Pancreas (tissue), 10 donors: ENCODE results near the gene RELT. TPM values are rescaled to one million over a fixed set of nuclear protein-coding genes. Genes with fewer than 3 reads are reported as not detected.

ENCODE experiments used
- ATAC-seq, 4 donors: fragments of 200-7000 bp; cut with Tn5 transposase; one replicate each; pipeline versions ENCODE4 v1.8.0 to v1.9.1; 2020; ENCODE audit warnings: mild to moderate bottlenecking in 4 of 4, moderate library complexity in 4 of 4
- DNase-seq, 6 donors: peaks; one replicate each; pipeline ENCODE4 v3.0.0-alpha.2; 2020
- FAIRE-seq: peaks from 2 replicates; lab custom pipeline; 2012; peaks lifted over from hg19 to GRCh38; lab: Jason Lieb, UNC
- H3K27ac ChIP-seq, 4 donors: fragments of 200-600 bp; sonication (generic); 1 replicate in 3 of 4; 2 replicates in 1 of 4; pipeline versions ENCODE4 v1.5.0 to v1.8.0; 2020
- H3K27me3 ChIP-seq, 4 donors: fragments of 200-600 bp; one replicate each; pipeline ENCODE4 v1.8.0; 2021
- H3K36me3 ChIP-seq, 3 donors: fragments of 200-600 bp; sonication (generic) in 1 of 3; one replicate each; pipeline versions ENCODE4 v1.5.0 to v1.8.0; 2020 to 2021
- H3K4me1 ChIP-seq, 3 donors: fragments of 200-600 bp; one replicate each; pipeline ENCODE4 v1.8.0; 2021
- H3K4me3 ChIP-seq, 4 donors: fragments of 200-600 bp; sonication (generic) in 2 of 4; one replicate each; pipeline versions ENCODE4 v1.5.0 to v1.8.0; 2020 to 2021
- H3K9me3 ChIP-seq, 4 donors: fragments of 200-600 bp; one replicate each; pipeline ENCODE4 v1.8.0; 2021
- WGBS, 2 donors: extraction: QIAGEN DNeasy Blood & Tissue Kit; methylation state at CpG; one replicate each; pipeline ENCODE4 v1.1.7; 2013; 5-methylcytosine and 5-hydroxymethylcytosine counted together
- intact Hi-C, 3 donors: fragments of 100-400 bp; cut with DNase I; formaldehyde crosslinking; loops; one replicate each; pipeline versions ENCODE4 v1.11.1 to v1.14.2; 2022
- polyA plus RNA-seq, 2 donors: library from polyadenylated mRNA; stranded (reverse); fragments of 200-250 nt; gene quantifications; one replicate each; pipeline ENCODE4 v1.2.3, GENCODE V29; 2013
- total RNA-seq, 6 donors: library from RNA; stranded (reverse); fragmentation: NEBNext Ultra II Directional in 4 of 6; extraction: Animal tissue kit (Norgen Biotek cat#: 25700) in 4 of 6; gene quantifications; one replicate each; pipeline versions ENCODE4 v1.2.1 to v1.2.4, GENCODE V29; 2021 to 2023
- TF ChIP-seq, protein P1 (sequence below), 4 donors: fragments of 200-600 bp; sonication (generic) in 3 of 4; IDR thresholded peaks; one replicate each; pipeline versions ENCODE4 v1.5.0 to v1.8.0; 2021; ENCODE audit warnings: antibody characterized with exemption in 4 of 4
- donor health status: healthy with polysubstance abuse.
- donor health status: DM: no; HTN: no; CAD: no; lungs with moderate emphysema.
- donor health status: DM: no; HTN: no; CAD: no.
- donor health status: control.
- donor health status: control.
- donor health status: Bipolar disorder and iron deficiency.
- donor health status: DM: yes; HTN: yes; CAD: no.
- donor health status: DM: no; HTN: no; CAD: no.
- donor health status: DM: no; HTN: no; CAD: no.
- donor health status: DM: yes; HTN: yes; CAD: no.

Gene RELT
- total and polyA plus RNA-seq, 8 donors: 0.23 to 4.7 (median 0.75) TPM

- Histone ChIP-seq H3K36me3 (no peaks in the 10 kb centered on the region), H3K27me3 (no peaks in the 10 kb centered on the region), H3K4me1 (peaks cover 0 to 6% (median 0%) of the 10 kb centered on the region in 3 donors), H3K4me3 (no peak overlapping the region), H3K27ac (peak overlapping the region in 2 of 4 donors; percentile 7 to 33), H3K9me3 (no peaks in the 10 kb centered on the region)
- DNase-seq (peak in 1 of 6 donors; percentile 34), FAIRE-seq (no peak), ATAC-seq (peak in 2 of 4 donors; percentile 26 to 39)
- intact Hi-C loops: no loop called here
- TF ChIP-seq, protein P1, sequence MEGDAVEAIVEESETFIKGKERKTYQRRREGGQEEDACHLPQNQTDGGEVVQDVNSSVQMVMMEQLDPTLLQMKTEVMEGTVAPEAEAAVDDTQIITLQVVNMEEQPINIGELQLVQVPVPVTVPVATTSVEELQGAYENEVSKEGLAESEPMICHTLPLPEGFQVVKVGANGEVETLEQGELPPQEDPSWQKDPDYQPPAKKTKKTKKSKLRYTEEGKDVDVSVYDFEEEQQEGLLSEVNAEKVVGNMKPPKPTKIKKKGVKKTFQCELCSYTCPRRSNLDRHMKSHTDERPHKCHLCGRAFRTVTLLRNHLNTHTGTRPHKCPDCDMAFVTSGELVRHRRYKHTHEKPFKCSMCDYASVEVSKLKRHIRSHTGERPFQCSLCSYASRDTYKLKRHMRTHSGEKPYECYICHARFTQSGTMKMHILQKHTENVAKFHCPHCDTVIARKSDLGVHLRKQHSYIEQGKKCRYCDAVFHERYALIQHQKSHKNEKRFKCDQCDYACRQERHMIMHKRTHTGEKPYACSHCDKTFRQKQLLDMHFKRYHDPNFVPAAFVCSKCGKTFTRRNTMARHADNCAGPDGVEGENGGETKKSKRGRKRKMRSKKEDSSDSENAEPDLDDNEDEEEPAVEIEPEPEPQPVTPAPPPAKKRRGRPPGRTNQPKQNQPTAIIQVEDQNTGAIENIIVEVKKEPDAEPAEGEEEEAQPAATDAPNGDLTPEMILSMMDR (IDR thresholded peaks at IDR 0.05): no peak
- WGBS, 2 donors: 35 to 43% methylated on average over 3 to 4 of the region's 4 CpGs
Observed at GRCh38 chr11:73331138-73331916, 44.9 kb upstream of the RELT start.

GRCh38 chr11:73333173-73333572 lies 43.0 kb upstream of the RELT start:
- WGBS, 2 donors: 87 to 93% methylated on average over 11 of the region's 11 CpGs
- H3K27me3 ChIP-seq: no peaks in the 10 kb centered on the region
- H3K9me3 ChIP-seq: no peaks in the 10 kb centered on the region
- H3K4me1 ChIP-seq: peaks cover 0 to 6% (median 0%) of the 10 kb centered on the region in 3 donors
- H3K36me3 ChIP-seq: no peaks in the 10 kb centered on the region
- DNase-seq (no peak), FAIRE-seq (no peak), ATAC-seq (no peak)
- H3K27ac ChIP-seq: no peak overlapping the region
- H3K4me3 ChIP-seq: no peak overlapping the region
- intact Hi-C loops: no loop called here
- TF ChIP-seq, protein P1 (IDR thresholded peaks at IDR 0.05): no peak

DNA sequence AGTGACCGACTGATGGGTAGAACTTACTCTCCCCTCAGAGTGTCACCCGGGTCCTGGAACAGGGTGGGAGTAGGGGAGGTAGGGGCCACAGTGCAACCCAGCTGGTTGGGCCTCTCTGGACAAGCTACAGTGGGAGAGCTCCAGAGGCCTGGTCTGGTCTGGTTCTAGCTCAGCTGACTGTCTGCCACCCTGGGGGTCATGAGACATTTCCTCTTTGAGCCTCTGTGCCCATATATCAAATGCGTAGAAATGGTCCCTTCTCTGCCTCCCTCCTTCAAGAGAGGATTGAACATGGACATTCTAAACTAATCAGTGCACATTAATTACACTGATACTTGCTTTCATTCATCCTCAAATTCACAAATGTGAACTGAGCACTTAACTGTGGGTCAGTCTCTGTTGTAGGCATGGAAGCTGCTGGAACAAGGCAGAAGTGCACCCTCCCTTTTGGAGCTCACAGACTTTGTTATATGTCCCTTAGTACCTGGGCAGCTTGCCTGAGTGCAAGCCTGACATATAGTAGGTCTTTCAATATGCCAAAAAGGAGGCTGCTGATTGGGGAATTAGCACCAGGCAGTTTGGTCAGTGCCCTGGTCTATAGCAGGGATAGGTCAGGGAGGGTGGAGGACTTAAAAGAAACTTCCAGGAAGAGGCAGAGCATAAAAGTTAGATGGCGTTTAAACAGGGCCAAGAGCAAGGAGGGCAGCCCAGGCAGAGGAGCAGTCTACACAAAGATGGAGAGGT lies 42.4 kb upstream of the RELT start:
- Histone ChIP-seq H3K4me3 (no peak overlapping the region), H3K27me3 (no peaks in the 10 kb centered on the region), H3K9me3 (no peaks in the 10 kb centered on the region), H3K27ac (peak overlapping the region in 1 of 4 donors; percentile 12), H3K36me3 (no peaks in the 10 kb centered on the region), H3K4me1 (peaks cover 0 to 6% (median 0%) of the 10 kb centered on the region in 3 donors)
- ATAC-seq (no peak), FAIRE-seq (no peak), DNase-seq (no peak)
- WGBS, 2 donors: 72 to 85% methylated on average over 4 of the region's 4 CpGs
- intact Hi-C loops: no loop called here
- TF ChIP-seq, protein P1 (IDR thresholded peaks at IDR 0.05): no peak

- no peak for FAIRE-seq
- Histone ChIP-seq H3K36me3 (no peaks in the 10 kb centered on the region), H3K27me3 (no peaks in the 10 kb centered on the region), H3K9me3 (no peaks in the 10 kb centered on the region), H3K4me1 (peaks cover 0 to 6% (median 0%) of the 10 kb centered on the region in 3 donors), H3K4me3 (no peak overlapping the region), H3K27ac (peak overlapping the region in 2 of 4 donors; percentile 6 to 20)
- peak in 4 of 6 donors; percentile 35 to 63 (median 52) for DNase-seq
- intact Hi-C loops: loop anchor here in 1 of 3 donors (5.0 kb wide), 1 partner anchor 42 kb away; no protein-coding TSS in a partner anchor
- TF ChIP-seq, protein P1 (IDR thresholded peaks at IDR 0.05): no peak
- peak; percentile 23 to 66 (median 48) for ATAC-seq
- 56% methylated on average over 6 of the region's 6 CpGs for WGBS, 2 donors
Observed at GRCh38 chr11:73334384-73335203, 41.6 kb upstream of the RELT start.
